HCT116 (cell line): Measurements from ENCODE around the gene SMAD9.

Source experiments
- CEBPB ChIP-seq: IDR thresholded peaks from 2 replicates; pipeline ENCODE4 v1.6.1; 2012; ENCODE audit warnings: low read depth
- EGR1 ChIP-seq: IDR thresholded peaks from 2 replicates; pipeline ENCODE4 v1.6.1; 2012; ENCODE audit warnings: low read depth
- EZH2 ChIP-seq: fragments of 200-600 bp; sonication (generic); IDR thresholded peaks from 2 replicates; pipeline ENCODE4 v1.6.1; 2017; ENCODE audit warnings: antibody characterized with exemption, mixed run types
- EZH2phosphoT487 ChIP-seq: fragments of 200-600 bp; IDR thresholded peaks from 2 replicates; pipeline ENCODE4 v1.6.1; 2018; ENCODE audit warnings: antibody characterized with exemption, borderline replicate concordance
- FOSL1 ChIP-seq: IDR thresholded peaks from 2 replicates; pipeline ENCODE4 v1.6.1; 2012; ENCODE audit warnings: low read depth
- POLR2A ChIP-seq: IDR thresholded peaks from 2 replicates; pipeline ENCODE4 v1.7.0; 2011; ENCODE audit warnings: borderline replicate concordance; ENCODE audit not compliant: insufficient read depth, insufficient read length; ENCODE audit errors: extremely low read depth
- POLR2AphosphoS5 ChIP-seq: IDR thresholded peaks from 2 replicates; pipeline ENCODE4 v1.6.1; 2011; ENCODE audit warnings: mild to moderate bottlenecking, low read depth, low read length, moderate library complexity
- RAD21 ChIP-seq: IDR thresholded peaks from 2 replicates; pipeline ENCODE4 v1.6.1; 2012; ENCODE audit warnings: low read depth, mild to moderate bottlenecking
- SIN3A ChIP-seq: IDR thresholded peaks from 2 replicates; pipeline ENCODE4 v1.6.1; 2012; ENCODE audit warnings: low read depth
- SP1 ChIP-seq: IDR thresholded peaks from 2 replicates; pipeline ENCODE4 v1.6.1; 2012; ENCODE audit warnings: low read depth
- TCF7L2 ChIP-seq: IDR thresholded peaks from 2 replicates; pipeline ENCODE4 v1.7.0; 2011; ENCODE audit warnings: borderline replicate concordance, inconsistent platforms; ENCODE audit not compliant: insufficient read depth, insufficient read length; ENCODE audit errors: extremely low read depth
- YY1 ChIP-seq: IDR thresholded peaks from 2 replicates; pipeline ENCODE4 v1.6.1; 2011; ENCODE audit warnings: low read length, low read depth, moderate library complexity, mild to moderate bottlenecking; ENCODE audit not compliant: insufficient replicate concordance; ENCODE audit errors: extremely low read depth
- TF ChIP-seq, protein P1 (sequence below), 3 experiments: fragments of 200-600 bp in 1 of 3; sonication (generic) in 1 of 3; IDR thresholded peaks in 2 of 3; conservative IDR thresholded peaks in 1 of 3; 2 replicates each; pipeline ENCODE4 v1.5.1; 2012 to 2017; ENCODE audit warnings: low read depth in 2 of 3, low read length in 2 of 3, antibody characterized with exemption in 1 of 3, borderline replicate concordance in 1 of 3, control low read depth in 1 of 3, mild to moderate bottlenecking in 1 of 3, mixed read lengths in 1 of 3, mixed run types in 1 of 3, moderate library complexity in 1 of 3; ENCODE audit not compliant: insufficient read depth in 1 of 3
- TF ChIP-seq, protein P2 (sequence below): IDR thresholded peaks from 2 replicates; pipeline ENCODE4 v1.6.1; 2012; ENCODE audit warnings: low read depth

- TF ChIP-seq, protein P1, sequence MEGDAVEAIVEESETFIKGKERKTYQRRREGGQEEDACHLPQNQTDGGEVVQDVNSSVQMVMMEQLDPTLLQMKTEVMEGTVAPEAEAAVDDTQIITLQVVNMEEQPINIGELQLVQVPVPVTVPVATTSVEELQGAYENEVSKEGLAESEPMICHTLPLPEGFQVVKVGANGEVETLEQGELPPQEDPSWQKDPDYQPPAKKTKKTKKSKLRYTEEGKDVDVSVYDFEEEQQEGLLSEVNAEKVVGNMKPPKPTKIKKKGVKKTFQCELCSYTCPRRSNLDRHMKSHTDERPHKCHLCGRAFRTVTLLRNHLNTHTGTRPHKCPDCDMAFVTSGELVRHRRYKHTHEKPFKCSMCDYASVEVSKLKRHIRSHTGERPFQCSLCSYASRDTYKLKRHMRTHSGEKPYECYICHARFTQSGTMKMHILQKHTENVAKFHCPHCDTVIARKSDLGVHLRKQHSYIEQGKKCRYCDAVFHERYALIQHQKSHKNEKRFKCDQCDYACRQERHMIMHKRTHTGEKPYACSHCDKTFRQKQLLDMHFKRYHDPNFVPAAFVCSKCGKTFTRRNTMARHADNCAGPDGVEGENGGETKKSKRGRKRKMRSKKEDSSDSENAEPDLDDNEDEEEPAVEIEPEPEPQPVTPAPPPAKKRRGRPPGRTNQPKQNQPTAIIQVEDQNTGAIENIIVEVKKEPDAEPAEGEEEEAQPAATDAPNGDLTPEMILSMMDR (IDR thresholded peaks at IDR 0.05 in 2 of 3, conservative IDR thresholded peaks at IDR 0.05 in 1 of 3; ENCODE audit: borderline replicate concordance in 1 of 3, insufficient read depth in 1 of 3, low read depth in 2 of 3, low read length in 2 of 3), result no peak
- TF ChIP-seq RAD21 (no peak), YY1 (no peak), SP1 (no peak), CEBPB (no peak), EZH2 (no peak), EGR1 (no peak), EZH2phosphoT487 (no peak), POLR2A (no peak), POLR2AphosphoS5 (no peak), TCF7L2 (no peak), SIN3A (no peak), FOSL1 (no peak)
- TF ChIP-seq, protein P2, sequence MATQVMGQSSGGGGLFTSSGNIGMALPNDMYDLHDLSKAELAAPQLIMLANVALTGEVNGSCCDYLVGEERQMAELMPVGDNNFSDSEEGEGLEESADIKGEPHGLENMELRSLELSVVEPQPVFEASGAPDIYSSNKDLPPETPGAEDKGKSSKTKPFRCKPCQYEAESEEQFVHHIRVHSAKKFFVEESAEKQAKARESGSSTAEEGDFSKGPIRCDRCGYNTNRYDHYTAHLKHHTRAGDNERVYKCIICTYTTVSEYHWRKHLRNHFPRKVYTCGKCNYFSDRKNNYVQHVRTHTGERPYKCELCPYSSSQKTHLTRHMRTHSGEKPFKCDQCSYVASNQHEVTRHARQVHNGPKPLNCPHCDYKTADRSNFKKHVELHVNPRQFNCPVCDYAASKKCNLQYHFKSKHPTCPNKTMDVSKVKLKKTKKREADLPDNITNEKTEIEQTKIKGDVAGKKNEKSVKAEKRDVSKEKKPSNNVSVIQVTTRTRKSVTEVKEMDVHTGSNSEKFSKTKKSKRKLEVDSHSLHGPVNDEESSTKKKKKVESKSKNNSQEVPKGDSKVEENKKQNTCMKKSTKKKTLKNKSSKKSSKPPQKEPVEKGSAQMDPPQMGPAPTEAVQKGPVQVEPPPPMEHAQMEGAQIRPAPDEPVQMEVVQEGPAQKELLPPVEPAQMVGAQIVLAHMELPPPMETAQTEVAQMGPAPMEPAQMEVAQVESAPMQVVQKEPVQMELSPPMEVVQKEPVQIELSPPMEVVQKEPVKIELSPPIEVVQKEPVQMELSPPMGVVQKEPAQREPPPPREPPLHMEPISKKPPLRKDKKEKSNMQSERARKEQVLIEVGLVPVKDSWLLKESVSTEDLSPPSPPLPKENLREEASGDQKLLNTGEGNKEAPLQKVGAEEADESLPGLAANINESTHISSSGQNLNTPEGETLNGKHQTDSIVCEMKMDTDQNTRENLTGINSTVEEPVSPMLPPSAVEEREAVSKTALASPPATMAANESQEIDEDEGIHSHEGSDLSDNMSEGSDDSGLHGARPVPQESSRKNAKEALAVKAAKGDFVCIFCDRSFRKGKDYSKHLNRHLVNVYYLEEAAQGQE, result no peak
These were observed 100.3 kb downstream of the SMAD9 start for GRCh38 chr13:36819739-36820090.
